NK-92 treated with Interleukin-12 subunit alpha and Interleukin-12 subunit beta, amount 100 ng/mL, for 24 hours (cell line): ENCODE data around the gene IL34.

Source experiments
- DNase-seq: peaks from one replicate; lab custom pipeline; 2025; lab: John Stamatoyannopoulos, UW

Gene IL34

GRCh38 chr16:70689035-70689969 lies 42.9 kb downstream of the IL34 start:
- DNase-seq: no peak

GRCh38 chr16:70689970-70690891 lies 43.9 kb downstream of the IL34 start:
- DNase-seq: no peak

GRCh38 chr16:70691223-70692129 lies 45.1 kb downstream of the IL34 start:
- no peak for DNase-seq

GRCh38 chr16:70692130-70692872 lies 45.9 kb downstream of the IL34 start:
- DNase-seq: no peak

GRCh38 chr16:70692873-70693671 lies 46.7 kb downstream of the IL34 start:
- no peak for DNase-seq

- DNase-seq: no peak
Measured at GRCh38 chr16:70694088-70694867, 47.9 kb downstream of the IL34 start.

GRCh38 chr16:70694868-70695218 lies 48.5 kb downstream of the IL34 start:
- no peak for DNase-seq

- no peak for DNase-seq
Measured at GRCh38 chr16:70695331-70696070, 49.1 kb downstream of the IL34 start.

GRCh38 chr16:70696355-70696754 lies 50.0 kb downstream of the IL34 start:
- no peak for DNase-seq

GRCh38 chr16:70696952-70697593 lies 50.7 kb downstream of the IL34 start:
- no peak for DNase-seq

GRCh38 chr16:70697594-70698170 lies 51.3 kb downstream of the IL34 start:
- no peak for DNase-seq

- no peak for DNase-seq
Measured at GRCh38 chr16:70698901-70699300, 52.5 kb downstream of the IL34 start.

GRCh38 chr16:70699696-70700095 lies 53.3 kb downstream of the IL34 start:
- DNase-seq: no peak

GRCh38 chr16:70700101-70701020 lies 54.0 kb downstream of the IL34 start:
- DNase-seq: no peak

- DNase-seq: no peak
Measured at GRCh38 chr16:70701036-70701435, 54.7 kb downstream of the IL34 start.

- DNase-seq: no peak
Measured at GRCh38 chr16:70701596-70701995, 55.2 kb downstream of the IL34 start.

- DNase-seq: no peak
Measured at GRCh38 chr16:70701998-70702397, 55.6 kb downstream of the IL34 start.
